ENCODE results near the gene COL13A1.

The COL13A1 gene

DNA sequence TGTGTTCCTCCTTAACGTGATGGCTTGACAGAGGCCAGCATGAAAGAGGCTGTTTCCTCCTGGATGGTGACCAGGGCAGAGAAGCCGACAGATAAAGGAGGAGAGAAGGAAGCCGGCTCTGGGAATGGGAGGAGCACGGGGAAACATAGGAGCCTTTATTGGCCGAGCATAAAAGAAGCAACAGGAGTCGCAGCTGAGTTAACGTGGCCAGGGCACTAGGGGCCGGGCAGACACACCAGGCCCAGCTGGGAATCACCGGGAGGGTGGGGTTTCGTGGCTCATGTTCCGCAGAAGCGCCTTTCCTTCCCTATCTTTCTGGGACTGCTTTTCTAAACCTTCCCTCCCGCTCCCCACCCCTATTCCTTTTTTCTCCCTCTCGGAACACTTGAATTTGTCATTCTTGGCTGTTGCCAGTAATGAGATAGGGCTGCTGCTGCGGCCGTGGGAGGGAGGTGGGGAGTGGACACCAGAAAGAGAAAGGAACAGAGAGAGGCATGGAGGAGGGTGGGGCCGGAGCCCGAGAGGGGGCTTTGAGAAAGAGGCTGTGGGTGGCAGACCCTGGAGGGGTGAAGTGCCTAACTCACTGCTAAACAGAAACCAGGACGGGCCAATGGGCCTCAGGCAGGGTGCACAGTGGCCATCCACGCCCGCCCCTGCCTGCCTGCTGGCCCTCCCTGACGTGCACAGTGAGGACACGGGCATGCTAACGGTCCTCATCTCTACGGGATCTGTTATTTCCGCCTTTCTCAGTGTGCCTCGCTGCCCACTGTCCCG lies 65.2 kb downstream of the COL13A1 start:
- DNase-seq (ENCODE audit: low read depth, low spot score): peak; percentile 73

DNA sequence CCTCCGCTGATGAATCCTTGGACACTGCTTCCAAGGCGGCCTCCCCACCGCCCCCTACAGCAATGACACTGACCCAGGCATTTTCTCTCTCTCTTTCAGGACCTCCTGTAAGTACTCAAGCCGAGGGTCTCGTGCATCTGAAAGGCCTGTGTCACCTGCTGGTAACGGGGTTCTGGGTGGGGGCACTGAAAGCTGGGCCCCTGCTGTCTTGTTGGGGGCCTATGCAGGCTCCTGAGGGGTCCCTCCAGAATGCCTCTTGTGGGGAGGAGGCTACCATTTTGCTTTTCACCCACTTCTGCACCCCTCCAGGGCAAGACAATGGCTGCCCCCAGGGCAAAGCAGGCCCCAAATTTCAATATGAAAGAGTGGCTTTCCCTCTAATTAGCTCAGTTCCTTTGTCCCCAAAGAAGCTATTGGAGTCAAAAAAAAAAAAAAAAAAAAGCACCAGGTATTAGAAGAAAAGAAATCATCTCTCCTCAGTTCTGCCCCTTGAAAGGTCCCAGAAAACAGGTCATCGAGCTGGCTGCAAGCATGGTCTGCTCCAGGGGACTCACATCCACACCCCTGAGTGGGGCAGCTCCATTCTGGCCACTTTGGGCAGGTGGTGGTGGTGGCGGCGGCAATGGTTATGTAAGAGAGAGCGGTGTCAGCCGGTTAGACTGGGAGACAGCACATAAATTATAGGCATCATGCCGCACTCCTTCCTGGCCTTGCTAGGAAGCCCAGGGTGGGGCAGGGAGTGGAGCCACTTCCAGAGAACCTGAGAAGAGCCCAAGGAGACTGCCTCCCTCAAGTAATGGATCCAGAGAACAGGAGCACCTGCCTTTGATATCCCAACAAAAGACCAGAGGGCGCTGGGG lies 66.2 kb downstream of the COL13A1 start:
- DNase-seq (ENCODE audit: low read depth, low spot score): no peak

DNA sequence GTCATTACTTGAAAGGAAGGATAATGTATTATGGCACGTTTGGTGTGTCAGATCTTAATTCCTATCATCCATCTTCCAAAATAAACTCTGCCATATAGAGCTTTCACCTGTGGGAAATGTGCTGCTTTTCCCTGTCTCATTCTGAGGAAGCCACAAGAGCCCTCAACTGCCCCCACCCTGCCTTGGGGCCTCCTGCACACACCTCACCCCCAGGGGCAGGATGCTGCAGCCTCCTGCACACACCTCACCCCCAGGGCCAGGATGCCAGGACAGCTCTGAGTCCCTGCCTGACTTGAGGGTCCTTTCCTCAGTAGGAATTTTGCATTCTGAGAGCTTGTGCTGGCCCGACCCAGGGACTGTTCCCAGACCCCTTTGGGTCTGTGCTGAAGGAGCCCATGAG lies 67.1 kb downstream of the COL13A1 start:
- DNase-seq (ENCODE audit: low read depth, low spot score): no peak

DNA sequence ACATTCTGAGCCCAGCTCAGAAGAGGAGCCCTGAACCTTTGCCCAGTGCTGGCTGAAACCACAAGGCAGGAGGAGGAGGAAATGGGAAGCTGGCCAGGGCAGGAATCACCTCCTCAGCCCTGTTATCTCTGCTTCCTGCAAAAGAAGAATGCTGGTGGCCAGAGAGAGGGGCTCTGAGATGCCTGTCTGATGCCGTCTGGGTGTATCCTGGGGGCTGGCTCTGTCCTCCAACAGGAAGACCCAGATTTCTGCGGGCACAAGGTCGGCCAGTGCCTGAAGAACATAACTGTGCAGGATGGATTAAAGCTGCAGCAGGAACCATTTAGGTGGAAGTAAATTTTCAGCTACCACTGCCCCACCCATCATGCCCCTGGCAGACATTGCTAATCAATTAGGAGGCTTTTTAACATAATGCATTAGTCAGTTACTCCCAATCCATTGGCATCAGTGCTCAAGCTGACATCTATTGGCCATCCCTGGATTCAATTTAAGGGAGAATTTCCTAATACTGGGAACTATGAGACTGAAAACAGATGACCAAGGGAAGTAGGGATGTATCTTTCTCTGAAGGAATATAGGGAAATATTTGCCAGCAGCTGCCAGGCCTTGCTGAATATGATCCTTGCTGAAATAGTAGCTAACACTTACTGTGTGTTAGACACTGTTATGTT lies 67.7 kb downstream of the COL13A1 start:
- DNase-seq (ENCODE audit: low read depth, low spot score): no peak

DNA sequence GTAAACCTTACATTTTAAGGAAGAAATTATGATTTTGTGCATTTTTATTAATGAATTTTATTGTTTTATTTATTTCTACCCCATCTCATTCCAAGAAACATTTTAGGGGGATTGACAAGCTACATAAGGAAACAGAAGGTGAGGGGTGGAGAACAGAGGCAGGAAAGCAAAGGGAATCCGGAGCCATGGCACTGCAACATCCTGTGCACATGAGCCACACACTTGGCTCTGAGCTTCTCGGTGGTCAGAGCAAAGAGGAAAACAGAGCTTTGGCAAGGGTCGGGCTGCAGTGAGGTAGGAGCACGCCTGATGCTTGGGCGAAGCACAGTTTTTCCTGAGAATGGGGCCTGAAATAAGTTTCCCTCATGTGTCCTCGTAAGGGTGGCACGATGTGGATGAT lies 68.9 kb downstream of the COL13A1 start:
- DNase-seq (ENCODE audit: low read depth, low spot score): no peak

DNA sequence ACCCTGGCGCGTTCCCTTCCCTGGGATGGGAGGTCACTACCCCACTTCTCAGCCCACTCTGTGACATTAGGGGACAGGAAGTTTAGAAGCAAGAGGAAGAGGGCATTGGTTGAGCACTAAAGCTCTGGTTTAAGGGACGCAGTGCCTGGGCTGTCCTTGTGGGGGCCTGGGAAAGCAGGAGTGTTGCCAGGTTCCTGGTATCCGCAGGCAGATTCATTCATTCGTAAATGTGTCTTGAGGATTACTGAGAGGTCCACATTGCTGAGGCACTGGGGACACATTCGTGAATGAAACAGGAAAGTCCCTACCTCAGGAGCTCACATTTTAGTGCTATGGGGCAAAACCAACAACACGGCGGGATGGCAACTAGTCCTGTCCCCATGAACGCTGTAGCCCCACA lies 69.4 kb downstream of the COL13A1 start:
- no peak for DNase-seq (ENCODE audit: low read depth, low spot score)

DNA sequence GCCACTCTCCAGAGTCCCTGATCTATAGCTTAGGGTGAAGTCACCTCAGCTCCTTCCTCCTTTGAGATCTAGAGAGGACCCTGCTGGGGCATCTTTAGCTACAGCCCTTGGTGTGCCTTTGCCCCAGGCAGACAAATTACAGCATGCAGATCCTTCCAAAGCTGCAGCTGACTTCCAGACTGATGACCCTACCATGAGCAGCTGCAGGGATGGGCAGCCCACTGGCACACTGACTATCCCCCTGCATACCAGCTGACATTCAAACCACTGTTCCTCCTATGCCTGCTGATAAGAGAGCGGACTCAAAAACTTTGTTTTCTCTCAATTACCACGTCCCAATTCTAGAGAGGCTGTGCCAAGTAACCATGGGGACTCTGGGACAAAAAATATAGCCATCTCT lies 70.6 kb downstream of the COL13A1 start:
- no peak for DNase-seq (ENCODE audit: low read depth, low spot score)

DNA sequence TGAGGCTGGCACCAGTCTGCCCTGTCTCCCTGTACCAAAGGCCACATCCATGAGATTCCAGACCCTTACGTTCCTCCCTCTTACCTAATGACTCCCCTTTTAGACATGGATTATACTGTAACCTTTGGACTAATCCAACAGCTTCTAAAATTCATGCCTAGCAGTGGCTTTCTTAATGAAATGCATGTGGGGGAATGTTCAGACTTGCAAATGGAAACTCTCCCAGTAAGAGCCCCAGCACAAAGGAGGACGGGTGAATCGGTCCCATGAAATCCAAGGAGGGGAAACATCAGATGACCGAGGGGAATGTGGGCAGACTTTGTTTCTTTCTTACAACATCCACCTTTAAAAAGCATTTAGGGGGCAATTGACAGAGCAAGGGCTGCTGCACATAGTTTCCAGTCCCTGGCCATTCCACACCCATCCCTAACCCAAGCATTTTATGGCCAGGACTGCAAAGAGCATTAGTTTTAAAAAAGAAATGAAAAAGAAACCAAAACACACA lies 71.5 kb downstream of the COL13A1 start:
- DNase-seq (ENCODE audit: low read depth, low spot score): no peak

DNA sequence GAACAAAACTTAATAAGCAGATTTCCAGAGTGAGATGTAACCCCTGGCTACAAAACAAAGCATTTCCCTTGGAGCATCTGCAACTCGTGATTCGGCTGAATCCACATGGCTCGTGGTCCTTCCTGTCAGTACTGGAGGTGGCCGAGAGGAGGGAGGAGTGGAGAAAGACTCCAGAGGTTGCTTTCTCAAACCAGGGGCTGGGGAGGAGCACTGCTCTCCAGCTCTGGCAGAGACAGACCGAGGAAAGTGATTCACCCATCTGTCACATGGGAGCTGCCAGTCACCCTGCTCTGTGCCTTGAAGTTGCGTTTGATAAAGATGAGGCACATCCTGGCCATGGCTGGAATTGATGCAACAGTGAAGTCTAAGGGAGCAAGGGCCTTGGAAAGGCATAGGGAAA lies 72.7 kb downstream of the COL13A1 start:
- DNase-seq (ENCODE audit: low read depth, low spot score): no peak

DNA sequence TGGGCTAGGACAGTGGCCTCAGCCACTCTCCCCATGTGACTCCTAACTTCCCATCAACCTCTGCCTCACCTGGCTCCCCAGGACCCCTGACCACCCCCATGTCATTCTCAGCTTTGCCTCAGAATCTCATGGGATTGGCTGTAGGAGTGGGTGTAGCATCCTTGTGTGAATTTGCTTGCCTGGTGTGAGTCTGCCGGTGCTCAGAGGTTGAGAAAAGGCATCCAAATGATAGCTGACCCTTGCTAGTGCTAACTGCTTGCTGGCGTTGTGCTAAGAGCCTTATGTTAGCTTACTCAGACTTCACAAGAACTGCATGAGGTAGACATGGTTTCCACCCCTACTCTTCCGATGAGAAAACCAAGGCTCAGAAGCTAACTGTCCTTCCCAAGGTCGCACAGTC lies 74.2 kb downstream of the COL13A1 start:
- no peak for DNase-seq (ENCODE audit: low read depth, low spot score)

DNA sequence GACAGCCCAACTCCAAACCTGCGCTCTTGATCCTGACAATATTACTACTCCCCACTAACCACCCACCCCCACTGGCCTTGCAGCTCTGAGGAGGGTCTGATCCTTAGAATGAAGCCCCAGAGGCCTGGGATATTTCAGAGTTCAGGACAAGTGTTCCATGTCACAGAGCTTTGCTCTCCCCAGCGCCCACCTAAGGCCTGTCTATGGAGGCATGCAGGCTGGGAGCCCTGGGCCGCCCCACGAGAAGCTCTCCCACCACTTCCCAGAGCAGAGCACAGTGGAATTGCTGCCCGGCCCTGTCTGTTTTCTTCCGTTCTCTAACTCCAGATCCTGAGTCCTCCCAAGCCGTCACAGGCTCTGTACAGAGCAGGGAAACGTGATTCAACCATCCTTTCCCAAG lies 74.6 kb downstream of the COL13A1 start:
- no peak for DNase-seq (ENCODE audit: low read depth, low spot score)

DNA sequence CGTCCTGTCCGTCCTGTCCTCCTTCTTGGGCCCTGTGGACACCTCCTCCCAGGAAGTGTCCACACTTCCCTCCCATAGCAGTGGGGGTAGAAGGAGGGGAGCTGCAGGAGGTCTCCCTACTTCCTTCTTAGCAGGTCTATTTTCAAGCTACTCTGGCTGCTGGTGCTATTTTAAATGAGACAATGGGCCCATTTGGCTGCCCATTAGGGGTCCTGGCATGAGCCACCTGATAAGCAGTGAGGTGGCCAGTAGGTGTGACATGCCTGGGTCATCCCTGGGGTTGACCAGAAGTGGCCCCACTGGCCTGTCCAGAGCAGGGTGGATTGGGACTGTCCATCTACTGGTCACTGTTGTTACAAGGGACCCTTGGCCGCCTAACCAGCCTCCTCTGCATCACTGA lies 75.2 kb downstream of the COL13A1 start:
- DNase-seq (ENCODE audit: low read depth, low spot score): no peak

DNA sequence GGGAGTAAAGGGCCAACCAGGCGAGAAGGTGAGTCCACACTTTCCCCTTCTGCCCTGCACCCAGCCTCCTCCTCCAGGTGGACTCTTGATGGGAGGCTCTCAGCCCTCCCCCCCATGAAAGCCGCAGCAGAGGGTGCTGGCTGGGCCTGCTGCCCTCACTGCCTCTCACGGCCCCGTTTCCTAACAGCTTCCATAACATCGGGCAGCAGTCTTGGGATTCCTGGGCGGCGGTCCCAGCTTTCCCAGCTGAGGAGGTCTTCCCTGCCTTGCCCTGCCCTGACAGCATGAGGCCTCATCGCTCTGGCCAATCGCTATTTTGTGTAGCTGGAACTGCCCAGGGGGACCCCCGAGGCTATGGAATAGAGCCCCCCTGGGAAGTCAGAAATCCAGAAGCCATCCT lies 76.3 kb downstream of the COL13A1 start:
- no peak for DNase-seq (ENCODE audit: low read depth, low spot score)

DNA sequence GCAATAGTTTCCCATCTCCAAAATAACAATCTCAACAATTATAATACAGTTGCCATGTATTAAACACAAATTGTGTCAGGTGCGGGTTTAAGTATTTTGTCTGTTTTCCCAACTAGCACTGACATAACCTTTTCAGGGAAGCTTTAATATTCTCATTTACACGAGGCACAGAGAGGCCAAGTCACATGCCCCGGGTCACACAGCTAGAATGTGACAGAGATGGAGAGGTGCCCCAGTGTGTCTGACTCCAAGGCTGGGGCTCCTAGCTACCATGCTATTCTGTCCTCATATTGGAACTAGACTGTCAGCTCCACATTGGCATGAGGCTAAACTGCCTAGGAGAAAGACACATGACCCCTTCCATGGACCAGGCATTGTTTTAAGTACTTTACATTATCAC lies 77.2 kb downstream of the COL13A1 start:
- no peak for DNase-seq (ENCODE audit: low read depth, low spot score)

DNA sequence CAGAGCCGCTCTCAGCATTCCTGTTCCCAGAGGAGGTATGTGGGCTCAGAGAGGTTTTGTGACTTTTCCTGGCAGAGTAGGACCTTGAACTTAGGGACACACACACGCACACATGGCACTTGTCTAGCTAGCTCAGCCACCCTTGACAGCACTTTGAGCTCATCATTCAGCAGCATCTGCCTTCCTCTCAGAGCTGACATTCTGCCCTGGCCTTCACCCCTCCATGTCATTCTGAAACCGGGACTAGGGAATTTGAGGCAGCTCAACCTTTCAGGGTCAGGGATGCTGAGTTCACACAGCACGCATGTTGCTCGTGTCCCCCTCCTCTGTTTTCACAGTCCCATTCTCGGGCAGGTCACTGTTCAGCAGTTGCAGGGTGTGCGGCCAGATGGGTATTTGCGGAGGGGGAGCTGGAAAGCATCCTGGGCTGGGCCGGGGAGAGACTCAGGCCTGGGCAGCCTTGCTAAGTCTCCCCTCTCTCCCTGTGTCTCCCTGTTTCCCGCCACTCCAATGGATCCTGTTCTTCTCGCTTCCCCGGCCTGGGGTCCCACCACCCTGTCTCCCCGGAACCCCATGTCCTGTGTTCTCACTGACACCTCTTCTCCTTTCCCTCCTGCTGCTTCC lies 78.0 kb downstream of the COL13A1 start:
- no peak for DNase-seq (ENCODE audit: low read depth, low spot score)

DNA sequence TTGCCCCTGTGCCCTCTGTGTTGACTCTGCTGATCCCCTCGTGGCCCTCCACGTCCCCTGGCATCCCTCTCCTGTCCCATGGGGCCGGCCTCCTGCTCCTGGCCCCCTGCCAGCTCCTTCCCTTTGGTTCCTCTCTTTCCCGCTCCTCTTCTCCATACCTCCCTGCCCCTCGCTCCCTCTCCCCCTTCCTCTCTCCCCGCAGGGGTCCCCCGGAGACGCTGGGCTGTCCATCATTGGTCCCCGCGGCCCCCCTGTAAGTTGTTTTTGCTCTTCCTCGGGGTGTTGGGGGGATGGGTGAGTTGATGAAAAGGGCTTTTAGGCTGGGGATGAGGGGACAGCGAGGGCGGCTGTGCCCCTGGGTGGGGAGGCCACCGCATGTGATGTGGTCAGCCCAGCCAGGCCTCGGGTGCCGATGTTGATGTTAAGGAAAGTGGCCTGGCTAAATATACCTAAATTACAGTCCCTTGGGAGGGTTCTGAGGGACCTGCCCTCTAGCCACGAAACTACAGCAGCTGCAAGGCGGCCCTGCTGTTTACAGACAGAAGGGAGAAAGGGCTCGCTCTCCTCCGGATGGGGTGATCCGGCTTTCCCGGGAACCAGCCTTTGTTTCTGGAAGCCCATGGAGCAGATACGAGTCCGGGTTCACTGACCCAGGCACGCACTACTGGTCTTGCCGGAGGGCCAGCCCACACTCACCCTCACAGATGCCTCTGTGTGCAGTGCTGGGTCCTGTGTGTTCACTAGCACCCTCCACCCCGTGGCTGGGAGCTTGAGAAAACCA lies 78.8 kb downstream of the COL13A1 start:
- DNase-seq (ENCODE audit: low read depth, low spot score): no peak

DNA sequence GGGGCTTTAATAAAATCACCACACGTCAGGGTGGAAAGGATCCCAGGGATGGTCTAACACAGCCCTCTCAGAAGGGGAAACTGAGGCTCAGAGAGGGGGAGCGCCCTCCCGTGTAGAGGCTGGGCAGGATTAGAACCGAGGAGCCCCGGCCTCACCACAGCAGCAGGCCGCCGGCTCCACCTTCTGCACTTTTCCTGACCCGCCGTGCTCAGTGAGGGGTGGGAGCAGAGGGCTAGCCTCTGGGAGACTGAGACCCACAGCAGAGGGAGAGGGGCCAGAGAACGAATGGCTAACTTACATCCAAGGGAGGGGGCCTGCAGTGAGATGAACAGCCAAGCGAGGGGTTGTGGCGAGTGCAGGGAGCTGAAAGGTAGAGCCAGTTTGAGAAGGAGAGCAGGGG lies 79.5 kb downstream of the COL13A1 start:
- no peak for DNase-seq (ENCODE audit: low read depth, low spot score)

DNA sequence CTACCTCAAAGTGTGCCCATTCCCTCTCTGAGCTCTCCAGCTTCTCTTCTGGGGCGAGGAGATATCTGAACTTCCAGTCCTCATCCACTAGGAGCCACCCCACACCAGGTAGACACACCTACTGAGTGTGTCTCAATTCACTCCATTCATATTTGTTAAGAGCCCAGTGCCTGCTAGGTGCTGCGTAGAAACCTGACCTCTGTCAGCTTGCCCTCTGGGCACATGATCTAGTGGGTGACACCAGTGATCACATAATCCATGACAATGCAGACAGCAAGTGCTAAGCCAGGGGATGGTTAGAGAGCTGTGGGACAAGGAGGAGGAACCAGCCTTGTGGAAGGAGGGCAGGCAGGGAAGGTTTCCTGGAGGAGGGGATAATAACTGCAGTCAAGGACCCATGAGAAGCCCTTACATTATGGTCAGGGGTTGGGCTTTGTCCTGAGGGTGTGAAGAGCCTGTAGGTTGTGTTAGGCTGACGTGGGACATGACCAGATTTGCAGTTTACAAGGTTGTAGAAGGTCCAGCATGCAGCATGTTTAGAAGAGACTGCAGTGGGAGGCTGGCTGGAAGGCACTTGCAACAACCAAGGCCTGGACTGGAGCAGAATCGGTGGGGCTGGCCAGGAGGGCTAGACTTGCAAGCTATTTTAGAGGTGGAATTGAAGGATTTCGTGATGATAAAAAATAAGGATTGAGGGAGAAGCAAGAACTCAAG lies 81.8 kb downstream of the COL13A1 start:
- no peak for DNase-seq (ENCODE audit: low read depth, low spot score)

DNA sequence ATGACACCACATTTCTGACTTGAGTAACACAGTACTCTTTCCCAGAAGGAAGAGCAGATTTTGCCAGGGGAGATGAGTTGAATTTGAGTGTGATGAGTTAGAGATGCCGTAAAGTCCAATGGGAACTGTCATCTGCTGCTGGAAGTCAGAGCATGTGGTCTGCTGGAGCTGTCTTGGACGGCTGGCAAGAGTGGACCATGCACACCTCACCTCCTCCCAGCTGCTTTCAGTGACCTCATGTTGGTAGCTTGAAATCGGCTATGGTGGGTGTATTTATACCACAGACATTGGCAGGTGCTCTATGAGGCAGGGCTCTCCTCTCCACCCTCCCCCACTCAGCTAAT lies 82.3 kb downstream of the COL13A1 start:
- no peak for DNase-seq (ENCODE audit: low read depth, low spot score)

DNA sequence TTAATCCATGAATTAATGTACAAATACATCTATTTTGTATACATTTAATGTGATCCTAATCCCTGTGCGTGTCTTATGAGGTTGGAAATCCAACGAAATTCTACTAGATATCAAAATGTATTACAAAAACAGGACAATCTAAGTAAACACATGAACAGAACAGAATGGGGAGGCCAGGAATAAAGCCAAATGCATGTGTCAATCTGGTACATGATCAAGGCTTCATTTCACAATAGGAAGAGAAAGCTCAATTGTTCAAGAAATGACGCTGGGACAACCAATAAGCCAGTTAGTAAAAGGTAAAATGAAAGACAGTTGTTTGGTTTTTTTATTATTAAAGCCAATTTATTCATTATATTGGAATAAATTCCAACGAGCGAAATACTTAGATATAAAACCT lies 83.0 kb downstream of the COL13A1 start:
- no peak for DNase-seq (ENCODE audit: low read depth, low spot score)
